ENCODE results near the gene VPS26A.
"Not testable (repeated sequence)": the region's sequence is repeated elsewhere in the genome, so short reads cannot be mapped to it uniquely, and the experiment has no call there.

The VPS26A gene

GRCh38 chr10:69103784-69104183 is 20.2 kb upstream of the VPS26A start:
- no peak for DNase-seq (ENCODE audit: low read depth in 2 of 2)

DNA sequence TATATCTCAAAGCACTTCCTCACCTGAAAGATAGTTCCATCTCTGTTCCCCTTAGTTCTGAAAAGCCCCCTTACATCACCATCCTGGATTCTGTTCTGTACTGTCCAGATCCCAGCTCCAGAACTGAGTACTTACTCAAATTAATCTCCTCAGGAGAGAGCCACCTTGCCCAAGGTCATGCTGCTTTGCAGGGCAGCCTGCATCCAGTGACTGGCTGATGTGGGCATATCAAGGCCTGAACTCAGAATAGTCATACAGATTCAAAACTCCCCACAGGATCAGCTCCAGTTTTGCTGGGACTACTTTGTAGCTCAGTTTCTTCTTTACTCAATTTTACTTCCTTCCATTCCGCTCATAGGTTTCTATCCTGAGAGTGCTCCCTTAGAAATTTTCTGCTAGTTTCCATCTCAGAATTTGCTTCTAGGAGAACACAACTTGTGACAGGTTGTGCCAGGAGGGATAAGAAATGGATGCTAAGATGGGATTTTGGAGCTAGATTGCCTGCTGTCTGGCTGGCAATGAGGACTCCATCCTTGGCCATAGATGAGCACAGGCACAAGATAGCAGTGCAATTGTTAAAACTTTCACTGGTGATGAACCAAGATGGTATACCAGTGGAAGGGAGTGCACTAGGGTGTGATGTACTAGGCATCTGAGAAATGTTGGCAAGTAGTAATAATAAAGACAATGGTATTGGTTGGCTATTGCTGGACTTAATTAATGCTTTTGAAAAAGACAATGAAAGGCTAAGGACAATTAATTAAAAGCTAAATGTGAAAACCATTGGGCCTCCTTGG is 18.8 kb upstream of the VPS26A start:
- no peak for DNase-seq (ENCODE audit: low read depth in 2 of 2)

- no peak for DNase-seq (ENCODE audit: low read depth in 2 of 2)
These were observed 16.8 kb upstream of the VPS26A start for GRCh38 chr10:69107176-69107490.

- DNase-seq (ENCODE audit: low read depth in 2 of 2): no peak
These were observed 16.3 kb upstream of the VPS26A start for GRCh38 chr10:69107699-69108098.

DNA sequence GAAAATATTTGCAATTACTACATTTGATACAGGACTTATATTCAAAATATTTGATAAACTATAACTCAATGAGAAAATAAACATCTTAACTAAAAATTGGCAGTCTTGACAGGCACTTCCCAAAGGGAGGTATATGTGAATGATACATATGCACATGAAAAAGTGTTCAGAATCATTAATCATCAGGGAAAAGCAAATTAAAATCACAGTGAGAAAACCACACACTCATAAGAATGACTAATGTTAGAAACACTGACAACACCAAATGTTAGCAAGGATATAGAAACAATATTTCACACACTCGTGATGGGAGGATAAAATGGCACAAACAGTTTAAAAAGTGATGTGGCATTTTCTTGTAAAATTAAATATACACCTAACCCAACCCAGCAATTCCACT is 4.1 kb upstream of the VPS26A start:
- DNase-seq (ENCODE audit: low read depth in 2 of 2): no peak

- DNase-seq (ENCODE audit: low read depth in 2 of 2): peak; percentile 42 to 45
These were observed 652 bp upstream of the VPS26A start for GRCh38 chr10:69123306-69123746.

- peak in 1 of 2 experiments; percentile 9 for DNase-seq (ENCODE audit: low read depth in 2 of 2)
These were observed 738 bp downstream of the VPS26A start for GRCh38 chr10:69124563-69125268.

DNA sequence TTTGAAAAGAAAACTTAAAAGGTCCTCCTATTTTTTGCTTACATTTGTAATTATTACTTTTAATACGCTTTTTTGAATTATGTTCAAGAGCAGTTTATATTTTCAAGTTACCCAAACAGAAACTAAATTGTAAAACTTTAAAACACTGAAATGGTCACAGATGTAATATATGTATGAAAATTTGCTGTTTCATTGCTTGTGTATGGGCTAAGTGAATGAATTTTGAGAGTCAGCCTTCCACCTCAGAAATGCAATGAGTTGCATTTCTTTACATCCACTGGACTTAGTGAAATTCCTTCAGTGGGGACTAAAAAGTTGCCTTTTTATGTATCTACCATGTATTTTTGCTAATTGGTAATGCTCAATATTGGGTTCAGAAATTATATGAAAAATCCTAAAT is 1.6 kb downstream of the VPS26A start:
- DNase-seq (ENCODE audit: low read depth in 2 of 2): no peak

GRCh38 chr10:69130251-69130650 is 6.3 kb downstream of the VPS26A start:
- no peak for DNase-seq (ENCODE audit: low read depth in 2 of 2)

DNA sequence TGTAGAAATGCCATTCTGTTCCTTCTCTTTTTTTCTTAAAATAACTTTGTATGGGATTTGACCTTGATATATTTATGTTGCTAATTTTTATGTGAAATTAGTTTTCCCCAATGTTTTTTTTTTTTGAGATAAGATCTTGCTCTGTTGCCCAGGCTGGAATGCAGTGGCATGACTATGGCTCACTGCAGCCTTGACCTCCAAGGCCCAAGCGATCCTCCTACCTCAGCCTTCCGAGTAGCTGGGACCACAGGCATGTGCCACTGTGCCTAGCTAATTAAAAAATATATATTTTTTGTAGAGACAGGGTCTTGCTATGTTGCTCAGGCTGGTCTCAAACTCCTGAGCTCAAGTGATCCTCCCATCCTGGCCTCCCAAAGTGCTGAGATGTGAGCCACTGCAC is 16.0 kb downstream of the VPS26A start:
- DNase-seq (ENCODE audit: low read depth in 2 of 2): no peak

DNA sequence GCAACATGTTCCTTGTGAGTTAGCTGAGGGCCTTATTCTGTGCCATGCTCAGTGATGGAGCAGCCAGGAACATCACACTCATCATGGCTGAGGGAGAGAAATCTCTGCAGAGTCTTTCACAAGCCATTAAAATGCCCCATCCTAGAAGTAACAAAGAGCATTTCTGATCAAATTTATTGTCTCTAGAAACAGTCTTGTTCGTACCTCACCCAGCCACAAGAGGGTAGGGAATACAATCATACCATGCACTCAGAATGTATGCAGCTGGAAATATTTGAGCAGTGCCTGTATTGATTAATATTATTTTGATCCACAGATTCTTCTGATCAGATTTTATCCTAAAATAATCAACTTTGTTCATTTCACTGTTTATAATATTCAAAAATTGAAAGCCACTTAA is 17.3 kb downstream of the VPS26A start:
- DNase-seq (ENCODE audit: low read depth in 2 of 2): no peak

GRCh38 chr10:69142074-69142473 is 18.1 kb downstream of the VPS26A start:
- not testable (repeated sequence) for DNase-seq (ENCODE audit: low read depth in 2 of 2)

- no peak for DNase-seq (ENCODE audit: low read depth in 2 of 2)
These were observed 19.0 kb downstream of the VPS26A start for GRCh38 chr10:69142983-69143382.

DNA sequence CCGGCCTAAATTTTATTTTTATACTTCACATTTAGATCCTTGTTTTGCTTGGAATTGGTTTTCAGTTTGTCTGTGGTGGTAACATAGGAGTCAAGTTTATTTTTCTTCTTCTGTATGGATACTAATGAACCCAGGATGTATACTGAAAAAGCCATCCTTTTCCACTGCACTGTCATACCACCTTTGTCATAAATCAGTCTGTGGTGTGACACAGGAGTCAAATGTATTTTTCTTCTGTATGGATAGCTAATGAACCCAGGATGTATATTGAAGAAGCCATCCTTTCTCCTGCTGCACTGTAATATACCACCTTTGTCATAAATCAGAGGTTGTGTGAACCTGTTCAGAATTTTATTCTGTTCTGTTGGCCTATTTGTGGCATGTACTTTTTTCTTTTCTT is 21.4 kb downstream of the VPS26A start:
- DNase-seq (ENCODE audit: low read depth in 2 of 2): no peak

GRCh38 chr10:69145864-69146263 is 21.9 kb downstream of the VPS26A start:
- DNase-seq (ENCODE audit: low read depth in 2 of 2): no peak

- DNase-seq (ENCODE audit: low read depth in 2 of 2): no peak
These were observed 22.8 kb downstream of the VPS26A start for GRCh38 chr10:69146759-69147158.

- DNase-seq (ENCODE audit: low read depth in 2 of 2): no peak
These were observed 28.0 kb downstream of the VPS26A start for GRCh38 chr10:69151984-69152383.

- DNase-seq (ENCODE audit: low read depth in 2 of 2): no peak
These were observed 29.2 kb downstream of the VPS26A start for GRCh38 chr10:69153227-69153626.

- DNase-seq (ENCODE audit: low read depth in 2 of 2): no peak
These were observed 36.8 kb downstream of the VPS26A start for GRCh38 chr10:69160809-69161241.

GRCh38 chr10:69168493-69168892 is 44.5 kb downstream of the VPS26A start:
- DNase-seq (ENCODE audit: low read depth in 2 of 2): no peak

GRCh38 chr10:69172241-69172982 is 48.4 kb downstream of the VPS26A start:
- no peak for DNase-seq (ENCODE audit: low read depth in 2 of 2)

DNA sequence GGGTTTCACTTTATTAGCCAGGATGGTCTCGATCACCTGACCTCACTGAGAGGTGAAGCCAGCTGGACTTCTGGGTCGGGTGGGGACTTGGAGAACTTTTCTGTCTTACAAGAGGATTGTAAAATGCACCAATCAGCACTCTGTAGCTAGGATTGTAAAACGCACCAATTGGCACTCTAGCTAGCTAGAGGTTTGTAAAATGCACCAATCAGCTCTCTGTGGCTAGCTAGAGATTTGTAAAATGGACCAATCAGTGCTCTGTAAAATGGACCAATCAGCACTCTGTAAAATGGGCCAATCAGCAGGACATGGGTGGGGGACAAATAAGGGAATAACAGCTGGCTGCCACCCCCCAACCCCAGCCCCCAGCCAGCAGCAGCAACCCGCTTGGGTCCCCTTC is 51.3 kb downstream of the VPS26A start:
- not testable (repeated sequence) for DNase-seq (ENCODE audit: low read depth in 2 of 2)

DNA sequence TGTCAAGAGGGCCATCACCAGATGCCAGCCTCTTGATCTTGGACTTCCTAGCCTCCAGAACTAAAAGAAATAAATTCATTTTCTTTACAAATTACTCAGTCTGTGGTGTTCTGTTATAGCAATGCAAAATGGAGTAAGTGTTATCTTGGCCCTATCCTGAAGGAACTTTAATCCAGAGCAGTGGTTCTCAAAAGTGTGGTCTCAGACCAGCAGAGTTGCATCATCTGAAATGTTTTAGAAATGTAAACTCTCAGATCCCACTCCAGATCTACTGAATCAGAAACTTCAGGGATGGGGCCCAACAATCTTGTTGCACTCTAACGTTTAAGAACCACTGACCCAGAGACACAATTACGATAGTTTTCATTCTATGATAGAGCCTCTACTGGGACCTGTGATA is 52.8 kb downstream of the VPS26A start:
- no peak for DNase-seq (ENCODE audit: low read depth in 2 of 2)
